TTC549 (cell line): ENCODE results near the gene RPL7A.
"Not testable (repeated sequence)": the region's sequence is repeated elsewhere in the genome, so short reads cannot be mapped to it uniquely, and the experiment has no call there.

Experiments
- FAIRE-seq: peaks from 2 replicates; lab custom pipeline; 2012; peaks lifted over from hg19 to GRCh38; lab: Jason Lieb, UNC

The RPL7A gene

GRCh38 chr9:133369422-133369821, 21.4 kb downstream of the RPL7A start:
- FAIRE-seq, result no peak

DNA sequence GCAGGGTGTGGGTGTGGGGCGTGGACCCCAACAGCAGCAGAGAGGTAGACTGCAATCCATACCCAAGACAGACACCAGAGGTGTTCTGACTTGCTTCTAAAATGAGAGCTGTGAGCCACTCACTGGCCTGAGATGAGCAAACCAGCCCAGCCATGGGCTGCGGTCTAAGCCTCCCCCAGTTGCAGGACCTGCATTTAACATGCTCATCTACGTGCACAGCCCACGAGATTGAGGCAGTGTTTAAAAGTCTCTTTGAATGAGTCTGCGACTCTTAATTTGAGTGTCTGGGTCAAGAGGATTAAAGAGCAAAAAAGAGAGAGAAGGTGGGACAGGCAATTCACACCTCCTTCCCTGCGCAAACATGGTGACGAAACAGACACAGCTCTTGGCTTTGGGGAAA, 21.9 kb downstream of the RPL7A start:
- FAIRE-seq, result no peak

- no peak for FAIRE-seq
Observed at GRCh38 chr9:133370685-133371084, 22.7 kb downstream of the RPL7A start.

DNA sequence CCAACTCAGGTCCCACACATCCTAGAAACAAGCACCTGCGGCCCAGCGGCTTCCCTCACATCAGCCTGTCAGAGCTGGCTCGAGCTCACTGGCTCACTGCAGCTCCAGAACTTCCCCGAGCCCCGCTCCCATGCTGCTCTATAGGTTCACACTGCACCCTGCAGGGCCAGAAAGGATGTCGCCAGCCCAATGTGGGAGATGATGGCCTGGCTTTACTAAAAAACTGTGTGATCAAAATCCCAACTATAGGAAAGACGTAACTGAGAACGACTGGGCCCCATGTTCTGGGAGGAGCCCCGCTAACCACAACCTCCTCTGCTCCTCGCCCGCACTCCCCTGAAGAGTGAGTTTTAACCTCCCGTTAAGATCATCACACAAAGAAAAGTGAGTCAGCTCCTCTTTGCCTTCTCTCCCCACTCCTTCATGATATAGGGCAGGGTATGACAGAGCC, 23.3 kb downstream of the RPL7A start:
- no peak for FAIRE-seq

DNA sequence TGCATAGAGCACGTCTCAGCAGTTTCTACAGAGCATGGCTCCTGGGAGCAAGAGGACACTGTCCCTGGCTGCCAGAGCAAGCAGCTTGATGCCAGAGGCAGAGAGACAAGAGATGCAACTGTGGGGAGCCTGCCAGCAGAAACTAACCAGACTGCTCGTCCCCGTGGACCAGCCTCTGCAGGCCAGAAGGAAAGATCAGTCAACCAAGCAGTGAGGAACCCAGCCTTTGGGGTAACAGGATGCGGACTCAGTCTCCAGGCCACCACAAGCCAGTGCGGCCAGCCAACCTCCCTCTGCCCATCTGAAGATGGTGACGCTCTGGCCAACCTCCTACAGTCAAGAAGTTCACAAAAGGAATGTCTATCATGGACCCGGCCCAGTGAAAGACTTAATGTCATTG, 24.1 kb downstream of the RPL7A start:
- no peak for FAIRE-seq

DNA sequence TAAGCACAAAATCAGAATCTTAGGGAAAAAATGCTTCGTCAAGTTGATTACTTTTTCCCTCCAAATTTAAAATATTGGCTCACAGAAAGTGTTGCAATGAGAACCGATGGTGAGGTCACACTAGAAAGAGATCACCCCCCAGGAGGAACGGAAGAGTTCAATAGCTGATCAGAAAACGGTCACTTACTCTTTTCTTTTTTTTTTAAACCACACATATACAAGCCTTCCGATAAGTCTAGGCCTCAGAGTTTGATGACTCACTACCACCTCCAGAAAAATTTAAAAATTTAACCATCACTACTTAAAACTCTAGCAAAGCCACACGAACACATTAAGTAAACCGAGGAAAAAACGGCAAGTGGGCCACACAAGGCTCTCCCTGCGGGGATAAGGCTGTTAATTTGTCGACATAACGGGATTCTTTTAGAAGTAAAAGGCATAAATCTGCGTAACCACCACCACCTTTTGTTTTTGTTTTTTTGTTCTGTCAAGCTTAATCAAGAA, 26.6 kb downstream of the RPL7A start:
- FAIRE-seq, result no peak

- no peak for FAIRE-seq
Observed at GRCh38 chr9:133375116-133375723, 27.2 kb downstream of the RPL7A start.

- no peak for FAIRE-seq
Observed at GRCh38 chr9:133375724-133376654, 28.0 kb downstream of the RPL7A start, which contains the start of the genes STKLD1 and SURF4. Gene STKLD1, plus strand, starts transcription at chr9:133376366. Its CDS starts 108 bp downstream, at chr9:133376474. Gene SURF4, minus strand, starts transcription at chr9:133376060. Its CDS starts 91 bp downstream, at chr9:133375969.

GRCh38 chr9:133377280-133377679, 29.3 kb downstream of the RPL7A start:
- FAIRE-seq, result not testable (repeated sequence)

DNA sequence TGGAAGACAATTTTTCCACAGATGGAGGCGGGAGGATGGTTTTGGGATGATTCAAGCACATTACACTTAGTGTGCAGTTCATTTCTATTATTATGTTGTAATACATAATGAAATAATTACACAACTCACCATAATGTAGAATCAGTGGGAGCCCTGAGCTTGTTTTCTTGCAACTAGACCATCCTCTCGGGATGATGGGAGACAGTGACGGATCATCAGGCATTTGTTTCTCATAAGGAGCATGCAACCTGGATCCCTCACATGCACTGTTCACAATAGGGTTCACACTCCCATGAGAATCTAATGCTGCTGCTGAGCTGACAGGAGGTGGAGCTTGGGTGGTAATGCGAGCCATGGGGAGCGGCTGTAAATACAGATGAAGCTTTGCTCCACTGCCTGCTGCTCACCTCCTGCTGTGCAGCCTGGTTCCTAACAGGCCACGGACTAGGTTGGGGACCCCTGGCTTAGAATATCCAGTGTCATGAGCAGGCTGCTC, 29.8 kb downstream of the RPL7A start:
- no peak for FAIRE-seq

- FAIRE-seq, result no peak
Observed at GRCh38 chr9:133378408-133378962, 30.5 kb downstream of the RPL7A start.

DNA sequence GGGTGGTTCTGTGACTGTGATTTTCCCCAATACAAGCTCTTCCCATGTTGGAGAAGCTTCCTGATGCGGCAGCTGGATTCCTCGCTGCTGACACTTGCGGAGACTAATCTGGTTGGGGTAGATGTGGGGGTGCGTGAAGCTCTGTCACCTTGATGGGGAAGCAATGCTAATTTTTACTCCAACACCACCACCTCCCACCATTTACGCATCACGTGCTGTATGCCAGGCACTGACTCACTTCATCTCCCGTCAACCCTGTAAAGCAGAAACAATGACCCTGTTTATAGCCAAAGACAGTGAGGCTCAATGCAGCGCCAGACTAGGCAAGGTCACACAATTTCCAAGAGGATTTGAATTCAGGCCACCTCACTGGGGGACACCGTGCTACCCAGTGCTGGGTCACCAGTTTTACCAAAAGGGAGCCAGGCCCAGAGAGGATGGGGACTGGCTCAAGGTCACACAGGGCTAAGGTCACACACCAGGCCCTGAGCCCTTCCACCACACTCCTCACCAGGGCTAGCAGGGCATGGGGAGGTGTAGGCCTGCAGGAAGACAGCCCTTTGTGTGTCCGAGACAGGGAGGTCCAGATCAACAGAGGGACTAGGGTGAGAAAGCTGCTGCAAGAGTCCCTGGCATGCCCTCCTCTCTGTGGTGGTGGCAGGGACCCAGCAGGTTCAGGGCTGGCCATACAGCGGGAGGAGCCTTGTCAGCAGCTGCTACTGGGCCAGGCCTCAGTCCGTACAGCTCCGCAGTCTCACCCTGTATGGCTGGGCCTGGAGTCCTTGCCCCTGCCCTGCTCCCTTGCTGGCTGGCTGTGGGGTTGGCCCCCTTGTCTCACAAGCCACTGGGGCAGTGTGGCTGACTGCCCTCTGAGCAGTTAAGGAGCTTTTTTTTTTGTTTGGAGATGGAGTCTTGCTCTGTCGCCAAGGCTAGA, 31.4 kb downstream of the RPL7A start:
- FAIRE-seq, result no peak

GRCh38 chr9:133380734-133381133, 32.7 kb downstream of the RPL7A start:
- FAIRE-seq, result no peak

DNA sequence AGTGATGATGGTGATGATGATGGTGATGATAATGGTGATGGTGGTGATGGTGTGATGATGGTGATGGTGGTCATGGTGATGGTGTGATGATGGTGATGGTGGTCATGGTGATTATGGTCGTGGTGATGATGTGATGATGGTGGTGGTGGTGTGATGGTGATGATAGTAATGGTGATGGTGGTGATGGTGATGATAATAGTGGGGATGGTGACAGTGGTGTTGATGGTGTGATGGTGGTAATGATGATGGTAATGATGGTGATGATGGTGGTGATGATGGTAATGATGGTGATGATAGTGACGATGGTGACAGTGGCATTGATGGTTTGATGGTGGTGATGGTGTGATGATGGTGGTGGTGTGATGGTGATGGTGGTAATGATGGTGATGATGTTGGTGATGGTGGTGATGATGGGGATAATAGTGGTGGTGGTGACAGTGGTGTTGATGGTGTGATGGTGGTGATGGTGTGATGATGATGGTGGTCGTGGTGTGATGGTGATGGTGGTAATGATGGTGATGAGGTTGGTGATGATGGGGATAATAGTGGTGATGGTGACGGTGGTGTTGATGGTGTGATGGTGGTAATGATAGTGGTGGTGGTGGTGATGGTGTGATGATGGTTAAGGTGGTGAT, 34.6 kb downstream of the RPL7A start:
- no peak for FAIRE-seq

DNA sequence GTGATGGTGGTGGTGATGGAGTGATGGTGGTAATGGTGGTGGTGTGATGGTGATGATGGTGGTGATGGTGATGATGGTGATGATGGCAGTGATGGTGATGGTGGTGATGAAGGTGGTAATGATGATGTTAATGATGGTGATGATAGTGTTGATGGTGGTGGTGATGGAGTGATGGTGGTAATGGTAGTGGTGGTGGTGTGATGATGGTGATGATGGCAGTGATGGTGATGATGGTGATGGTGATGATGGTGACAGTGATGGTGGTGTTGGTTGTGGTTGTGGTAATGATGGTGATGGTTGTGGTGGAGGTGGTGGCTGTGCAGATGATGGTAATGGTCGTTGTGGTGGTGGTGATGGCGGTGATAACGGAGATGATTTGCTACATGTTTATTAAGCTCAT, 35.4 kb downstream of the RPL7A start:
- no peak for FAIRE-seq

DNA sequence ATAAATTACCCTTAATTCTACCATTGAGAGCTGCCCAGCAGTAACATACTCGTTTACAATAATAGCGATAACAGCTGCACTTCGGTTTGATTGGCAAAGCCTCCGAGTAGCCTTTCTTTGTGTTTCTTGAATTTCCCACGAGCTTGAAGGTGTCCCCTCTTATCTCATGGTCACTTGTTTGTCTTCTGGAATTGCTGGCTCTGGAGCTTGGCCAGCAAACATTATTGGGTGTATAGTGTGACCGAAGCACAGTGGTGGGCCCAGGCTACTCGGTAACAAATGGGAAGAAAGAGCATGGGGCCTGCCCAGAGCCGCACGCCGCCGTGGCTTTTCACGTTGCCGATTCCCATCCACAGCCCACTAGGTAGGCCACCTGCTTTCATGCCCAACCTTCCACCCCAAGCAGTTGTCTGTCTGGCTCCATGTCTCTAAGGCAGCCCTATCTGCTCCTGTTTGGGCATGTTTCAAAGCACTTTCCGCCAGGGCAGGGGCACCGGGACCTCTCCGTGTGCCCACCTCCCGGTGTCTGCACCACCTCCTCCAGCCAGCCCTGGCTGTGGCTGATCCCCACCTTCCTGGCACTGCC, 36.8 kb downstream of the RPL7A start:
- no peak for FAIRE-seq

DNA sequence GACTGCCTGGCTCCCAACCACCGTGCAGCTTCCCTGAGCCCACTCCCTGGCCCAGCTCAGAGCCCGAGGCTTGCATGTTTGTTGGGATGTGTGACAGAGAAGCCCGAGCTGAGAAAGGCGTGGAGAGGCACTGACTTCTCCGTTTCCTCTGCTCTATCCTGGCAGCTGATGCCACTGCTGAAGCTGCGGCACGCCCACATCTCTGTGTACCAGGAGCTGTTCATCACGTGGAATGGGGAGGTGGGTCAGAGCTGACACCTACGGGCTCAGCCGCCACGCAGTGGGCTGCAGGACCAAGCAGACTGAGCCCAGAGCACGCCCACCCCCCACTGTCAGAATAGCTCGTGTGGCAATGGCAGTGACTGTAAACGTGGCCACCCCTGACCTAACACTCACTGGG, 37.4 kb downstream of the RPL7A start:
- FAIRE-seq, result no peak

GRCh38 chr9:133386338-133386737, 38.3 kb downstream of the RPL7A start:
- FAIRE-seq, result no peak

- FAIRE-seq, result no peak
Observed at GRCh38 chr9:133387680-133388079, 39.7 kb downstream of the RPL7A start.

DNA sequence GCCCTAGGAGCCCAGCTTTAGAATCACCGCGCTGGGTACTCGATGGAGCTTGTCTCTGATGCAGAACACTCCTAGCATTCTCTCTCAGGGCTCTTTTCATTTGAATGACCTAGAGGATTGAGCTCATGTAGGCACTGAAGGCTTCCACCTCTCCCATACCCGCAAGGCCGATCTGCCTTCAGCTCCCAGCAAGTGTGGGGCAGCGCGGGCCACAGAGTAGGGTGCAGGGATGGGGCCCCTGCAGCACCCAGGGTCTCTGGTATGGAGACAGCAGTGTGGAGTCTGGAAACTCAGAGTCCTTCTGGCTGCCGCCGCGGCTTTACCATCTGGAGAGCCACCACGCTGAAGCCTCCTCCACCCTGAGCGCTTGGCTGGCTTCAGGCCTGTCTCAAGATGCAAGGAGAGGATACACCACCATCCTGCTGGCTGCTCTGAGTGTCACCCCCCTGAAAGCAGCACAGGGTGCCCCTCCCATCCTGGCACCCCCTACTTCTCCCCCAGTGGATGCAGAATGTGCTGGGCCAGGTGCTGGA, 41.1 kb downstream of the RPL7A start:
- FAIRE-seq, result no peak
